Testis (tissue), 3 donors: Measurements from ENCODE around the gene SLC25A39. TPM values are rescaled to one million over a fixed set of nuclear protein-coding genes. Genes with fewer than 3 reads are reported as not detected.

Experiments
- DNase-seq: peaks from one replicate; pipeline ENCODE4 v3.0.0-alpha.2; 2019
- H3K27ac ChIP-seq, 2 donors: fragments of 200-600 bp; sonication (generic); one replicate each; pipeline ENCODE4 v1.5.1; 2019
- H3K27me3 ChIP-seq: fragments of 200-600 bp; sonication (generic); one replicate; pipeline ENCODE4 v1.5.1; 2019
- H3K36me3 ChIP-seq: fragments of 200-600 bp; sonication (generic); one replicate; pipeline ENCODE4 v1.5.1; 2017; ENCODE audit warnings: low read depth; ENCODE audit errors: missing control alignments
- H3K4me1 ChIP-seq: fragments of 200-600 bp; sonication (generic); one replicate; pipeline ENCODE4 v1.5.1; 2019
- H3K4me3 ChIP-seq, 2 donors: fragments of 200-600 bp; sonication (generic); one replicate each; pipeline ENCODE4 v1.5.1; 2017 to 2019
- H3K9me3 ChIP-seq: fragments of 200-600 bp; sonication (generic); one replicate; pipeline ENCODE4 v1.5.1; 2017
- POLR2A ChIP-seq: fragments of 450-650 bp; IDR thresholded peaks from one replicate; pipeline ENCODE4 v1.6.1; 2017; ENCODE audit warnings: antibody characterized with exemption, mild to moderate bottlenecking, moderate library complexity
- WGBS, 2 donors: methylation state at CpG; one replicate each; pipeline ENCODE4 v1.1.5; 2018; 5-methylcytosine and 5-hydroxymethylcytosine counted together
- intact Hi-C: fragments of 100-400 bp; cut with DNase I; formaldehyde crosslinking; loops from one replicate; pipeline ENCODE4 v1.15.1; 2023; ENCODE audit warnings: low total_unique reads
- polyA plus RNA-seq: library from polyadenylated mRNA; stranded (reverse); fragments of 350-450 nt; fragmentation: Illumina TruSeq; extraction: RNeasy Lipid Tissue Mini Kit (QIAGEN cat#74804); gene quantifications from one replicate; pipeline ENCODE4 v1.2.3, GENCODE V29; 2014; ENCODE audit warnings: low read depth, low replicate concordance; ENCODE audit not compliant: insufficient read depth
- total RNA-seq, 2 donors: library from RNA; depleted of rRNA; stranded (reverse); fragments of >200 nt; gene quantifications; one replicate each; pipeline ENCODE4 v1.2.3, GENCODE V29; 2016
- TF ChIP-seq, protein P1 (sequence below), 3 experiments: fragments of 450-650 bp in 2 of 3; fragments of 200-600 bp in 1 of 3; sonication (generic) in 1 of 3; IDR thresholded peaks; one replicate each; pipeline ENCODE4 v1.5.1; 2016 to 2019; ENCODE audit warnings: antibody characterized with exemption in 3 of 3, mild to moderate bottlenecking in 2 of 3, moderate library complexity in 1 of 3

SLC25A39 gene
- total and polyA plus RNA-seq, 3 donors from 2014 or later, result 131 to 176 (median 141) TPM

DNA sequence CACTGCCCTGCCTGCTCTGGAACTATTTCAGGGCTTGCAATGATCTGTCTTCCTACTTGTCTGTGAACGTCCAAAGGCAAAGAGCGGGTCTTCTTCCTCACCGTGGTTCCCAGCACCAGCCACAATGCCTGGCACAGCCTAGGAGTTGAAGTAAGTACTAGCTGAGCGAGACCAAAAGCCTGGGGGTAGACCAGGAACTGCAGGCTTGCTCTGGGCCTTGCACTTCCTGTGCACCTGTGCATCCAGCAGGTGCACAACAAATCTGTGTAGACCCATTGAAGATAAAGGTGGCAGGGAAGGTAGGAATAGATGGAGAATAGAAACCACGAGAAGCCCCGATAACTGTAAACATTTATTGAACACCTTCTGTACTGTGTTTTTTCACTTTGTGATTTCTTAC is 34.4 kb upstream of the SLC25A39 start:
- intact Hi-C loops, result no loop called here
- TF ChIP-seq POLR2A, result no peak
- TF ChIP-seq, protein P1, sequence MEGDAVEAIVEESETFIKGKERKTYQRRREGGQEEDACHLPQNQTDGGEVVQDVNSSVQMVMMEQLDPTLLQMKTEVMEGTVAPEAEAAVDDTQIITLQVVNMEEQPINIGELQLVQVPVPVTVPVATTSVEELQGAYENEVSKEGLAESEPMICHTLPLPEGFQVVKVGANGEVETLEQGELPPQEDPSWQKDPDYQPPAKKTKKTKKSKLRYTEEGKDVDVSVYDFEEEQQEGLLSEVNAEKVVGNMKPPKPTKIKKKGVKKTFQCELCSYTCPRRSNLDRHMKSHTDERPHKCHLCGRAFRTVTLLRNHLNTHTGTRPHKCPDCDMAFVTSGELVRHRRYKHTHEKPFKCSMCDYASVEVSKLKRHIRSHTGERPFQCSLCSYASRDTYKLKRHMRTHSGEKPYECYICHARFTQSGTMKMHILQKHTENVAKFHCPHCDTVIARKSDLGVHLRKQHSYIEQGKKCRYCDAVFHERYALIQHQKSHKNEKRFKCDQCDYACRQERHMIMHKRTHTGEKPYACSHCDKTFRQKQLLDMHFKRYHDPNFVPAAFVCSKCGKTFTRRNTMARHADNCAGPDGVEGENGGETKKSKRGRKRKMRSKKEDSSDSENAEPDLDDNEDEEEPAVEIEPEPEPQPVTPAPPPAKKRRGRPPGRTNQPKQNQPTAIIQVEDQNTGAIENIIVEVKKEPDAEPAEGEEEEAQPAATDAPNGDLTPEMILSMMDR (IDR thresholded peaks at IDR 0.05), result no peak
- no peaks in the 10 kb centered on the region for H3K36me3 ChIP-seq

DNA sequence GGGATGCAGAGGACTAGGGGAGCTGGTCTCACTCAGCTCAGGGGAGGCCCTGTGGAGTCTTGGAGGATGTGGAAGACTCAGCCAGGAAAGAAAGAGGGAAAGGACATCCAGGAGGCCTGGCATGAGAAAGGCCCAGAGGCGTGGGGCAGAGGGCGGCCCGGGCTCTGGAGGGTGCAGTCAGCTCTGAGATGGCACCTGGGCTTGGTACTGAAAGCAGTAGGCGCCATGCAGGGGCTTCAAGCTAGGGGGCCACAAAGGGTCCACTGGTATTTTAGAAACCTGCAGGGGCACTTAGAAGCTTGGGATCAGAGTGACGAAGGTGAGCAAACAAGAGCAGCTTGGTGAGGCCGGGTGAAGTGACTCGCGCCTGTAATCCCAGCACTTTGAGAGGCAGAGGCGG is 33.4 kb upstream of the SLC25A39 start:
- no peak overlapping the region for H3K27ac ChIP-seq
- WGBS, 2 donors, result 93 to 98% methylated on average over 6 to 9 of the region's 9 CpGs
- intact Hi-C loops, result no loop called here
- H3K27me3 ChIP-seq, result no peaks in the 10 kb centered on the region
- DNase-seq, result no peak
- H3K4me3 ChIP-seq, result no peak overlapping the region
- TF ChIP-seq, protein P1 (IDR thresholded peaks at IDR 0.05), result no peak
- no peak for TF ChIP-seq POLR2A
- H3K36me3 ChIP-seq, result no peaks in the 10 kb centered on the region
- no peaks in the 10 kb centered on the region for H3K9me3 ChIP-seq
- H3K4me1 ChIP-seq, result peaks cover 22% of the 10 kb centered on the region

More for the DNA sequence above, 34.4 kb upstream of the SLC25A39 start:
- Histone ChIP-seq H3K4me1 (peaks cover 24% of the 10 kb centered on the region), H3K4me3 (no peak overlapping the region), H3K9me3 (no peaks in the 10 kb centered on the region), H3K27me3 (no peaks in the 10 kb centered on the region), H3K27ac (no peak overlapping the region)
- no peak for DNase-seq
- WGBS, 2 donors, result 77 to 84% methylated on average over 6 of the region's 6 CpGs

DNA sequence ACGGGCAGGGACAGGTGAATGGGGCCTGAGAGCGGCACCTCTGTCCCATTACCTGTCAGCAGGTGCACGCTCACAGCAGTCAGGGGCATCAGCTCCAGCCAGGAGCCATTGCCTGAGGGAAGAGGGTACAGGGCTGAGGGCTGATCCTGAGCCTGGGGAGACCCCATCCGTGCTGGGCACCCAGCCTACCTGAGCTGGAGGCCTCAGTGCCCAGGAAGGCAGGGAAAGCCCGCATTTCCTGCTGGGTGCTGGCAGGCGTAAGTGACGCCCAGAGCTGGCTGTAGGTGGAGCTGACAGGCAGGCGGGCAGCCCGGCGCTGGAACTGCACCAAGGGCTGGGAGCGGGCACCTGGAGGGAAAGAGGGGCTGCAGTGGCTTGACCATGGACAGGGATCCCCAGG is 31.6 kb upstream of the SLC25A39 start:
- intact Hi-C loops, result no loop called here
- TF ChIP-seq, protein P1 (IDR thresholded peaks at IDR 0.05), result no peak
- TF ChIP-seq POLR2A, result no peak
- H3K27me3 ChIP-seq, result no peaks in the 10 kb centered on the region
- DNase-seq, result no peak
- H3K36me3 ChIP-seq, result no peaks in the 10 kb centered on the region
- H3K9me3 ChIP-seq, result no peaks in the 10 kb centered on the region
- WGBS, 2 donors, result 89 to 97% methylated on average over 8 to 9 of the region's 11 CpGs
- H3K27ac ChIP-seq, result no peak overlapping the region
- H3K4me1 ChIP-seq, result peaks cover 7% of the 10 kb centered on the region
- no peak overlapping the region for H3K4me3 ChIP-seq

DNA sequence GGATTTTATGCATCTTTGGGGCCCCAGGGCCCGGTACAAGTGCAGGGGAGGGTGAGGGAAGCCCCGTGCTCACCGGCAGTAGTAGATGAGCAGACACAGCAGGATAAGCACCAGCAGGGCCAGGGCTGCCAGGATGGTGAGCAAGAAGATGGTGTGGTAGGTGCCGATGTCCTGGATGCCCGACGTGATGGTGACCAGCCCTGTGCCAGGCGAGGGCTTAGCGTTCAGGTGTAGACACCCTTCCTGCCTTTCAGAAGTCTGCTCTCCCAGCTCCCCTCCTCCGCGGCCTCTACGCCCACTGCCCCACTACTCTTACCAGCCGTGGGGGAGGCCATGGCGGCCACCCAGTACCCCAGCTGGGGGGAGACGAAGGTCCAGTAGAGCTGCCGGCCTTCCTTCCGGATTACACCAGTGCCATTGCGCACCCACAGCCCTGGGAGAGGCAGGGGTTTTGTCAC is 31.0 kb upstream of the SLC25A39 start:
- no peaks in the 10 kb centered on the region for H3K9me3 ChIP-seq
- intact Hi-C loops, result no loop called here
- no peaks in the 10 kb centered on the region for H3K27me3 ChIP-seq
- TF ChIP-seq, protein P1 (IDR thresholded peaks at IDR 0.05), result no peak
- TF ChIP-seq POLR2A, result no peak
- H3K4me1 ChIP-seq, result peaks cover 1% of the 10 kb centered on the region
- H3K36me3 ChIP-seq, result no peaks in the 10 kb centered on the region
- WGBS, 2 donors, result 61 to 67% methylated on average over 3 to 17 of the region's 17 CpGs
- no peak for DNase-seq
- H3K4me3 ChIP-seq, result no peak overlapping the region
- H3K27ac ChIP-seq, result no peak overlapping the region
